ENCODE results near the gene RAB43.
"Not testable (repeated sequence)": the region's sequence is repeated elsewhere in the genome, so short reads cannot be mapped to it uniquely, and the experiment has no call there.

RAB43 gene

DNA sequence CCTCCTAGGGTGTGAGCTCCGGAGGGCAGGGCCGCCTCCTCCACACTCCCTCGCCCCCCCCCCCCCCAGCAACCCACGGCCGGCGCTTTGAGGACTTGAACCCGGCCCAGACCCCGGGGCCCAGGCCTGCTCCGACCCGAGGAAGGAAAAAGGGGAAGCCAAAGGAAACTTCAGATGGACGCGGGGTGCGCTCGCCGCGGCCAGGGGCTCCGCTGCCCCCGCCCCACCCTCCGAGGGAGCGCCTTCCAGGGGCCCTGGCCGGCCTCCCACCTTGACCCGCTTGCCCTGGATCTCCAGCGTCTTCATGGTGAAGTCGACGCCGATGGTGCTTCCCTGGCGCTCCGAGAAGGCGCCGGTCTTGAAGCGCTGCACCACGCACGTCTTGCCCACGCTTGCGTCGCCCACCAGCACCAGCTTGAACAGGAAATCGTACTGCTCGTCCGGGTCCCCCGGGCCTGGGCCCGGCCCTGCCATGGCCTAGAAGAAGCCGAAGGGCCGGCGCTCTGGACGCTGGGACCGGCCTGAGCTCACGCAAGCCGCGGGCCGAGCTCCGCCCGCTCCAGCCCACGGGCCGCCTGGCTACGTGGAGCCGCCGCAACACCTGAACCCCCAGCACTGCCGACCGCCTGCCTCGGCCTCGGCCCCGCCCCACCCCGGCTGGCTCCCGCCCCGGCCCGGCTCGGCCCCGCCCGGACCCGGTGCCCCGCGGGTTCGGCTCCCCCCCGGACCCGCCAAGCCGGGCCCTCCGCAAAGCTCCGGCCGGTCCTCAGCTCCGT is 400 bp downstream of the RAB43 start:
- peak; percentile 74 for DNase-seq

GRCh38 chr3:129120254-129121004 is 1.2 kb downstream of the RAB43 start:
- DNase-seq = peak; percentile 85

GRCh38 chr3:129119365-129120100 is 2.1 kb downstream of the RAB43 start:
- no peak for DNase-seq

DNA sequence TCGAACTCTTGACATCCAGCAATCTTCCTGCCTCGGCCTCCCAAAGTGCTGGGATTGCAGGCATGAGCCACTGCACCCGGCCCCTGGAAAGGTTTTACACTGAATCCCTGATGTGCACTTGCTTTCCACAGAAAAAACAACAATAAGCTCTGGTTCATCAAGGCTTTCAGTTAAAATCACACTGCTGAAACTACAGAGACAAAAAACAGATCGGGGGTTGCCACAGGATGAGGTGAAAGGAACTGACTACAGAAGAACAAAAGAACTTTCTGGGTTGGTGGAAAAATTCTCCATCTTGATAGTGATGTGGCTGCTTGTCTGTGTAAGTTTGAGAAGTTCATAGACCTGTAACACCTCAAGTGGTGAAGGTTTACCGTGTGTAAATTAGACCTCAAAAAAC is 2.9 kb downstream of the RAB43 start:
- DNase-seq = no peak

GRCh38 chr3:129117134-129117533 is 4.5 kb downstream of the RAB43 start:
- DNase-seq = no peak

DNA sequence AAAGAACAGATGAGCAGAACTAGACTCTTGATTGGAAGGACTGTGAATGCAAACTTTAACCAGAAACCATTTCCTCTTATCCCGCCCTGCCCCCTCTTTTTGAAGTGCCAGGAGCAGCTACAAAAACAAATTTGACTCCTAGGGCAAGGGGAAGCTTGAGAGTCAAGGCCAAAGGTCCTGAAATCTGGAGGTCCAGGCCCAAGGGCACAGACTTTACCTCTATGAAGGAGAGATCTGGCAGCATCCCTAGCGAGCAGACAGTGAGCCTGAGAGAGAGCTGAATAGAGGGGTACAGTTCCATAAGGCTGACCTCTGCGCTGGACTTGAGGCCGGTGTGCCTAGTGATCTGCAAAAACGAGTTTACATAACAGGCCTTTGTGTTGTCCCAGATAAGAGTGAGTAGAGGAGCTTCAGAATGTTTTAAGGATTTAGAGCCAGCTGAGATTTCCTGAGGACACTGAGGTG is 5.1 kb downstream of the RAB43 start:
- DNase-seq = no peak

- no peak for DNase-seq
Measured at GRCh38 chr3:129114455-129114854, 7.1 kb downstream of the RAB43 start.

DNA sequence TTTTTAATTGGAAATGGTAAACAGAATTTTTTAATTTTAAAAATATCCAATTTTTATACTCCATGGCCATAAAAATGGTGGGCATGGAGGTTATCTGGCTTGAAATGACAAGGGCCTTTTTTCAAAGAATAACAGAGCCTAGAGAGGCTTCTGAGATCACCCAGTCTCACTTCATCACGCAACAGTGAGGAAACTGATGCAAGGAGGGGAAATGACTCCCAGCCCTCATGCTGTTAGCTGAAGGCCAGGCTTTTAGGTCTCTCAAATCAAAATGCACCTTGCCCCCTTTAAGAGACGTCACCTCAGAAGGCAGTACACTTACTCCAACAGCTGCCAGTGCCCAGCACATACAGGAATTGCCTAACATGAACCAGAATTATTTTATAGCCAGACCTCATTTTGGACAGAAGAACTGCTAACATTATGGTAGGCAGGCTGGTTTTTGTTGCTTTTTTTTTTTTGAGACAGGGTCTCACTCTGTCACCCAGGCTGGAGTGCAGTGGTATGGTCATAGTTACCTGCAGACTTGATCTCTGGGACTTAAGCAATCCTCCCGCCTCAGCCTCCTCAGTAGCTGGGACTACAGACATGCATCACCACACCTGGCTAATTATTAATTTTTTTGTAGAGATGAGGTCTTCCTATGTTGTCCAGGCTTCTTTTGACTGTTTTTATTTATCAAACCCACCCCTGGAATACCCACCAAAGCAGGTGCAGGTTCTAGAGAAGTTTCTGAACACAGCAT is 9.1 kb downstream of the RAB43 start:
- DNase-seq = no peak

- DNase-seq = not testable (repeated sequence)
Measured at GRCh38 chr3:129111076-129111780, 10.4 kb downstream of the RAB43 start.

DNA sequence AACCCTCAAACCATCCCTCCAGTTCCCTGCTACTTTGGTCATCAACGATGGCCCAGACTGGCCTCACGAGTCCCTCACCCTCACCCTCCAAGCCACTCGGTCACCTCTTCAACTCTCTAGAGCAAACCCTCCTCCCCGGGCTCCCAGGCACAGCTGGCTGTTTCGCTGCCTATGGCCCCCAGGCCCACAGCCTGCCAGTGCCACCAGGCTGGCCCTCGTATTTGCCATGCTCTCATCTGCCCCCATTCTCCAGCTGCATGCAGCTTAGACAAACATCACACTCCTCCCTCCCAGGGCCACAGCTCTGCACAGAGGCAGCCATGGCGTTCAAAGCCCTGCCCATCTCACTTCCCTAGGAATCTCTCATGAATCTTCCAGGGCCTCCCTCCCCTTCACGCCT is 13.8 kb downstream of the RAB43 start:
- no peak for DNase-seq

- no peak for DNase-seq
Measured at GRCh38 chr3:129106866-129107565, 14.6 kb downstream of the RAB43 start.

DNA sequence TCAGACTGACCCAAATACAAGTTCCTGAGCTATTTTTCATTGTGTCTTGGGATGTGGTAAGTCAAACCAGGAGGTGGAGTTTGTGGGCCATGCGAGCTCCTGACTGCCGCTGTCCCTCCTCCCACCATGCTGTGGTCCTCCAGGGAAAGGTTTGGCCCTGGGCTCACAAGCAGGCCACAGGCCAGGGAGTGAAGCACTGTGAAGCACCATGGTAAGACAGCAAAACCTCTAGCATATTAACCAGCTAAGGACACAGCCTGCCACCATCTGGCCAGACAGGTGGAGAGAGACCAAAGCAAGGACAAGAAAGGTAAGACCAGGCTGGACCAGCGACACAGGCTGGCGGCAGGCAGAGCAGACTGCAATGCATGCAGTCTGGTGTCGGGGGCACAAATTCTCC is 15.3 kb downstream of the RAB43 start:
- no peak for DNase-seq

DNA sequence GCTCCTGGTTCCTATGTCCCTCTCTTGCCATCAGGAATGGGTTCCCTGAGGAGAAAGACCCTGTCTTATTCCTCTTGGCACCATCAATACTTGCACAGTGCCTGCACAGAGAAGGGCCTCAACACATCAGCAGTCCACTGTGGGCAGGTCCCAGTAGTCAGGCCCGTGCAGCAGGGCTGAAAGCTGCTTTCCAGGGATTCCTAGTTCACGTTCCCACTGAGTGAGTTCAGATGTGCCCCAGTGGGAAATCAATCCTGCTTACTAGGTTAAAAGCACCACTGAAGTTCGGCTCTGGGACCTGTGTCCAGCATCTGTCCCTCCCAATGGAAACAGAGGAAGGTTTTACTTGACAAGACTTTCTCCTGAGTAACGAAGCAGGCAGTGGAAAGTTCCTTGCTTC is 15.7 kb downstream of the RAB43 start:
- no peak for DNase-seq

- no peak for DNase-seq
Measured at GRCh38 chr3:129104498-129105079, 17.0 kb downstream of the RAB43 start.

DNA sequence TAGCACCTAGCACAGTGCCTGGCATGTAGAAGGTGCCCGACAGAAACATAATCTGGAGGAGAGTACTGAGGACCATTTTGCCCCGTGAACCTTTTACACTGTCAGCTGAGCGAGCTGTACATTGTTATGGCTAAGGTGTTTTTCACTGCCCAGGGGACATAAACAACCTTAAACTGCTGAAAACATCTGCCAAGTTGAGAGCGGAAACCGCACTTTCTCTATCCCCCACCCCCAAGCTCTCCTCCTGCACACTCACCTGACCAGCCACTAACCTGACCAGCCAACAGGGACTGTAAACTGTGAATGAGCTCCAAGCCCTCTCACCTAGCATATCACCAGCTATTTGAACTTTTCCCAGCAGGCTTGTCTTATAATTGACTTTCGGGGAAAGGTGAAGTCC is 17.6 kb downstream of the RAB43 start:
- no peak for DNase-seq

- no peak for DNase-seq
Measured at GRCh38 chr3:129103296-129103695, 18.3 kb downstream of the RAB43 start.

DNA sequence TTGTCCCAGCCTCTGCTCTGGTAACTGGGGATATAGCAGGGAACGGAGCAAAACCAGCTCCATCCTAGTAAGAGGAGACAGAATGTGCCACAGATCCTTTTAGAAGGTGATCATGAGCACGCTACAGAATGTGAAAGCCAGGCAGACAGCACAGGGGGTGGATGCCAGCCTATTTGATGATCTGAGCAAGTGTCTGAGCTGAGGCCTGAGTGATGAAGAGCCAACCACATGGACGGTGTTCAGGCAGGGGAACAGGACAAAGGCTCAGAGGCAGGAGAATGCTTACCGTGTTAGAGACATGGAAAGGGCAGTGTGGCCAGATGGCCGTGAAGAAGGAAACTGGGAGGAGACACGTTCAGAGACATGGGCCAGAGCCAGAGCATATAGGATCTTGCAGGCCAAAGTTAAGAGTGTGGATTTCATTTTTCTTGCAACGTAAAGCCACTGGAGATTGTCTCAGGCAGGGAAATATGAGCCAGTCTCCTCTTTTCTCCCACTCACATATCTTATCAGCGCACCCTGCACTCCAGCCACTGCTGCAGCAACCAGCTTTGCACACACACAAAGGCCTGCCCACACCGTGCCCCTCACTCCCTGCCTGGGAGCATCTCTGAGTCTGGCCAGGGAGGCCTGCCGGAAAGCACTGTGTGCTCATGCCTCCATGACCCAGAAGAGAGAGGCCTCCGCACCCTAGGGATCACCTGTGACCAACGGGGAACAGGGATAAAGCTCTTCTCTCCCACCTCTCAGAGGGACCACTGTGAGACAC is 20.1 kb downstream of the RAB43 start:
- no peak for DNase-seq

GRCh38 chr3:129100274-129100673 is 21.3 kb downstream of the RAB43 start:
- no peak for DNase-seq

DNA sequence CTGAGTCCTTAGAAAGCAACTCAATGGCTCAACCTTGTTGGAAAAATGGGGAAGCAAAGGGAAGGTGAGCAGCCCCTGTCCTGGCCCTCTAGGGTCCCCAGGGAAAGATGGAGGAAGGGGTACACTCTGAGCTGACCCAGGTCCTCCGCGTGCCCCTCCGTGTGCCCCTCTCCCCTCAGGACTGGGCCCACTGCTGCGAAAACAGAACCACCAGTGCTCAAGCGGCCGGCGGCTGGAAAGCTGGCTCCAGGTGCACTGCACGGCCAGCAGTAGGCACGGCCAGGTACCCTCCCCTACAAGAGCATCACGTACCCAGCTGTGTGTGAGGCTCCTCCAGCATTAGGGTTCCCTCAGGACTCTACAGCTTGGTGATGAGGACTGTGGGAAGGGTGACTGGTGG is 26.3 kb downstream of the RAB43 start:
- DNase-seq = no peak

DNA sequence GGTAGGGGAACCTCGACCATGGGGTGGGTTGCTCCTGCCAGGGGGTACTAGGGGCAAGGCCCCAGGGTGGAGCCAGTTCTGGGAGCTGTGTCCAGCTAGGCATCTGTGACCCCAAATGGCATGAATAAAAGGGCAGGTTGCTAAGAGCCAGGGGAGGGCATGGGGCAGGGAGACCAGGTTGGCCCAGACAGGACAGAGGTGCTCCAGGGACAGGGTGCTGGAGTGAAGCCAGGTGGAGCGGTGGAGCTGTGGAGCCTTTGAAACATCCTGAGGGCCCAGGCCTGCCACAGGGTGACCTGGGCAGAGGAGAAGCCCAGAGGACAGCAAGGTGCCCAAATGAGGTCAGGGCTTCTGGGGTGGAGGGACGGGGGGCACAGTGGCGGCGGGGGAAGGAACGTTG is 33.3 kb downstream of the RAB43 start:
- DNase-seq = not testable (repeated sequence)
